IMR-90 (cell line): ENCODE measurements around the gene ICAM1. TPM values are rescaled to one million over a fixed set of nuclear protein-coding genes. Genes with fewer than 3 reads are reported as not detected.
A peak's percentile ranks its signal among the peaks of the same experiment; 100 is the strongest.

Source experiments
- ATAC-seq: fragments of 200-7000 bp; cut with Tn5 transposase; 2 replicates; pipeline ENCODE4 v1.9.1; 2020; ENCODE audit warnings: low read depth, mild to moderate bottlenecking, moderate library complexity
- BruUV-seq: library from RNA; stranded (reverse); fragments of 400-500 nt; replicated peaks from 2 replicates; lab custom pipeline; 2021; lab: Mats Ljungman, UMichigan
- CTCF ChIA-PET: fragments of 300-600 bp; formaldehyde crosslinking; extraction: SDS; loops from one replicate; lab custom pipeline; 2021; ENCODE audit warnings: antibody characterized with exemption; lab: Yijun Ruan, JAX
- POLR2A ChIA-PET: fragments of 300-600 bp; sonication (Branson Sonifier 250); formaldehyde crosslinking; loops from one replicate; lab custom pipeline; 2022; ENCODE audit warnings: antibody characterized with exemption; ENCODE audit not compliant: unreplicated experiment; lab: Charles Lee
- DNase-seq: peaks from one replicate; pipeline ENCODE4 v3.0.0; 2013
- H2AFZ ChIP-seq: replicated peaks from 2 replicates; pipeline ENCODE3; 2013; ENCODE audit warnings: low read length, mild to moderate bottlenecking; ENCODE audit not compliant: poor library complexity
- H2AK5ac ChIP-seq: 2 replicates; pipeline ENCODE4 v1.6.1; 2013; ENCODE audit warnings: low read depth, low read length, inconsistent platforms
- H2AK9ac ChIP-seq: replicated peaks from 2 replicates; pipeline ENCODE3; 2013; ENCODE audit warnings: mild to moderate bottlenecking, low read depth, low read length, moderate library complexity; ENCODE audit not compliant: poor library complexity
- H2BK120ac ChIP-seq: 2 replicates; pipeline ENCODE4 v1.6.1; 2013; ENCODE audit warnings: low read depth, low read length, inconsistent platforms
- H2BK15ac ChIP-seq: 3 replicates; pipeline ENCODE4 v1.6.1; 2013; ENCODE audit warnings: low read depth, low read length, inconsistent platforms
- H2BK20ac ChIP-seq: 2 replicates; pipeline ENCODE4 v1.6.1; 2013; ENCODE audit warnings: low read depth, mild to moderate bottlenecking, inconsistent platforms, low read length, moderate library complexity
- H2BK5ac ChIP-seq: 2 replicates; pipeline ENCODE4 v1.6.1; 2013; ENCODE audit warnings: mild to moderate bottlenecking, low read depth, low read length, inconsistent platforms; ENCODE audit not compliant: poor library complexity, severe bottlenecking
- H3K14ac ChIP-seq: replicated peaks from 2 replicates; pipeline ENCODE4 v1.6.1; 2013; ENCODE audit warnings: low read depth, low read length, inconsistent platforms
- H3K18ac ChIP-seq: 2 replicates; pipeline ENCODE4 v1.6.1; 2013; ENCODE audit warnings: low read depth, low read length, control low read depth
- H3K23ac ChIP-seq: 2 replicates; pipeline ENCODE4 v1.6.1; 2013; ENCODE audit warnings: low read depth, low read length, inconsistent platforms
- H3K27ac ChIP-seq: 2 replicates; pipeline ENCODE4 v1.5.1; 2013; ENCODE audit warnings: mild to moderate bottlenecking, control low read depth, low read length; ENCODE audit not compliant: insufficient read depth
- H3K27me3 ChIP-seq: 2 replicates; pipeline ENCODE4 v1.6.1; 2013; ENCODE audit warnings: low read length; ENCODE audit not compliant: control insufficient read depth, insufficient read depth
- H3K36me3 ChIP-seq: 2 replicates; pipeline ENCODE4 v1.6.1; 2013; ENCODE audit warnings: low read length, mixed read lengths; ENCODE audit not compliant: control insufficient read depth, insufficient read depth
- H3K4ac ChIP-seq: 2 replicates; pipeline ENCODE4 v1.6.1; 2013; ENCODE audit warnings: low read depth, low read length, inconsistent platforms
- H3K4me1 ChIP-seq: 2 replicates; pipeline ENCODE4 v1.6.1; 2013; ENCODE audit warnings: low read length, mixed read lengths; ENCODE audit not compliant: control insufficient read depth, insufficient read depth
- H3K4me2 ChIP-seq: 2 replicates; pipeline ENCODE4 v1.6.1; 2013; ENCODE audit warnings: low read depth, mild to moderate bottlenecking, control low read depth, low read length, moderate library complexity
- H3K4me3 ChIP-seq: 2 replicates; pipeline ENCODE4 v1.5.1; 2013; ENCODE audit warnings: low read depth, mild to moderate bottlenecking, control low read depth, low read length, moderate library complexity; ENCODE audit not compliant: insufficient read depth
- H3K56ac ChIP-seq: 2 replicates; pipeline ENCODE4 v1.6.1; 2013; ENCODE audit warnings: low read length, inconsistent platforms; ENCODE audit not compliant: insufficient read depth; ENCODE audit errors: extremely low read depth
- H3K79me1 ChIP-seq, 2 experiments: 2 replicates each; pipeline ENCODE4 v1.6.1; 2013; ENCODE audit warnings: low read length in 2 of 2, inconsistent platforms in 1 of 2, low read depth in 1 of 2
- H3K9ac ChIP-seq: 2 replicates; pipeline ENCODE4 v1.6.1; 2013; ENCODE audit warnings: low read depth, low read length, control low read depth
- H3K9me1 ChIP-seq: 2 replicates; pipeline ENCODE4 v1.6.1; 2013; ENCODE audit warnings: low read length, inconsistent platforms; ENCODE audit not compliant: insufficient read depth
- H3K9me3 ChIP-seq: 2 replicates; pipeline ENCODE4 v1.6.1; 2013; ENCODE audit warnings: low read length; ENCODE audit not compliant: control insufficient read depth, insufficient read depth
- H4K20me1 ChIP-seq: 2 replicates; pipeline ENCODE4 v1.6.1; 2013; ENCODE audit warnings: low read length, inconsistent platforms; ENCODE audit not compliant: insufficient read depth
- H4K5ac ChIP-seq: 2 replicates; pipeline ENCODE4 v1.6.1; 2013; ENCODE audit warnings: mild to moderate bottlenecking, low read depth, low read length, control low read depth
- H4K8ac ChIP-seq, 2 experiments: 2 replicates each; pipeline ENCODE4 v1.6.1; 2013; ENCODE audit warnings: low read depth in 2 of 2, low read length in 2 of 2, control low read depth in 1 of 2, inconsistent platforms in 1 of 2
- H4K91ac ChIP-seq: 2 replicates; pipeline ENCODE4 v1.6.1; 2013; ENCODE audit warnings: low read depth, low read length, inconsistent platforms; ENCODE audit not compliant: insufficient read depth
- CHD1 ChIP-seq: IDR thresholded peaks from 2 replicates; pipeline ENCODE4 v1.6.1; 2012; ENCODE audit warnings: low read depth, low read length, improper control_type of control experiment
- MAFK ChIP-seq: IDR thresholded peaks from 2 replicates; pipeline ENCODE4 v1.6.1; 2012; ENCODE audit warnings: low read depth, low read length, improper control_type of control experiment
- RCOR1 ChIP-seq: IDR thresholded peaks from 2 replicates; pipeline ENCODE4 v1.6.1; 2012; ENCODE audit warnings: mild to moderate bottlenecking, low read length, improper control_type of control experiment; ENCODE audit not compliant: insufficient replicate concordance
- SMC3 ChIP-seq: fragments of 150-350 bp; IDR thresholded peaks from 2 replicates; pipeline ENCODE4 v1.6.1; 2016; ENCODE audit warnings: low read depth, mild to moderate bottlenecking, antibody characterized with exemption, low read length, moderate library complexity
- whole genome bisulfite sequencing, 2 experiments: methylation state at CpG; one replicate each; pipeline versions ENCODE4 v1.1.5 to v1.1.7; 2013; ENCODE audit warnings: missing lambda C conversion rate in 2 of 2; ENCODE audit not compliant: insufficient read length in 1 of 2; ENCODE audit errors: extremely low coverage in 2 of 2; 5-methylcytosine and 5-hydroxymethylcytosine counted together
- dilution Hi-C: fragments of 300-500 bp; cut with HindIII; formaldehyde crosslinking; loops from one replicate; pipeline ENCODE4 v1.14.3; 2018; ENCODE audit warnings: low sequenced_read_pairs; ENCODE audit not compliant: unreplicated experiment
- in situ Hi-C: fragments of 300-500 bp; cut with MboI; formaldehyde crosslinking; loops from 3 replicates; pipeline ENCODE4 v1.14.3; 2019; ENCODE audit warnings: low sequenced_read_pairs, inconsistent platforms, mixed read lengths
- intact Hi-C: fragments of 100-400 bp; cut with micrococcal nuclease; formaldehyde crosslinking; loops from 2 replicates; pipeline ENCODE4 v1.10.0; 2022
- polyA plus RNA-seq, 3 experiments: library from polyadenylated mRNA; depleted of rRNA; stranded (reverse); fragments of >200 nt; gene quantifications; 2 replicates each; pipeline ENCODE4 v1.2.3, GENCODE V29; 2012; ENCODE audit warnings: low replicate concordance in 1 of 3
- total RNA-seq: library from RNA; depleted of rRNA; stranded (reverse); fragments of >200 nt; gene quantifications from 2 replicates; pipeline ENCODE4 v1.2.3, GENCODE V29; 2012

ICAM1 gene
- total and polyA plus RNA-seq, 2 of the 4 experiments (the other 2 are of a cell fraction): 10.6 to 19.1 TPM

- TF ChIP-seq MAFK: no peak
- no peak for TF ChIP-seq SMC3
Observed at GRCh38 chr19:10305139-10305806, 34.4 kb downstream of the ICAM1 start (continued).

GRCh38 chr19:10306327-10306726 lies 35.4 kb downstream of the ICAM1 start:
- no peak for ATAC-seq
- dilution Hi-C loops: no loop called here
- DNase-seq: no peak
- peaks cover 10% of the 10 kb centered on the region for H3K36me3 ChIP-seq
- no peak overlapping the region for H4K5ac ChIP-seq
- H3K4ac ChIP-seq: no peak overlapping the region
- no peak overlapping the region for H2AK5ac ChIP-seq
- no peak overlapping the region for H3K27ac ChIP-seq
- H4K20me1 ChIP-seq: no peaks in the 10 kb centered on the region
- H3K23ac ChIP-seq: no peak overlapping the region
- no peak overlapping the region for H3K9ac ChIP-seq
- H2AFZ ChIP-seq: no peak overlapping the region
- peak overlapping the region; percentile 35; the same call in 1 of the 2 replicates for H2BK20ac ChIP-seq
- H2BK5ac ChIP-seq: no peak overlapping the region
- H3K4me2 ChIP-seq: no peak overlapping the region
- H3K18ac ChIP-seq: no peak overlapping the region
- CTCF ChIA-PET: no interaction called here
- intact Hi-C loops: no loop called here
- H3K27me3 ChIP-seq: no peaks in the 10 kb centered on the region
- BruUV-seq: no TSS peak
- 100% methylated on average over 1 of the region's 5 CpGs; no CpG with 5 or more reads in 1 of the 2 experiments for WGBS, 2 experiments
- H3K4me1 ChIP-seq: peaks cover 9% of the 10 kb centered on the region
- H2BK120ac ChIP-seq: peak overlapping the region; percentile 32; the same call in 1 of the 2 replicates
- H3K56ac ChIP-seq: no peak overlapping the region
- in situ Hi-C loops: no loop called here
- POLR2A ChIA-PET: interaction anchor here (0.5 kb wide), 1 partner anchor 230 kb away, joined by 4 read pairs; no protein-coding TSS in a partner anchor
- no peak overlapping the region for H3K4me3 ChIP-seq
- H3K79me1 ChIP-seq: 0 out of 4 replicates have a peak, but pooled peaks cover 0 to 4% of the 10 kb centered on the region in 2 experiments
- TF ChIP-seq CHD1 (no peak), RCOR1 (no peak)
- no peaks in the 10 kb centered on the region for H3K9me3 ChIP-seq
- no peak overlapping the region for H2AK9ac ChIP-seq
- peaks cover 10% of the 10 kb centered on the region; the same call in 1 of the 2 replicates for H3K9me1 ChIP-seq
- no peak overlapping the region for H4K91ac ChIP-seq
- H3K14ac ChIP-seq: no peak overlapping the region
- no peak overlapping the region; a peak in 1 of 4 replicates for H4K8ac ChIP-seq
- no peak overlapping the region for H2BK15ac ChIP-seq
